Stimulated activated naive CD4-positive, alpha-beta T cell treated with Interleukin-2 at 50 U/mL for 16 hours (primary cell): ENCODE measurements around the gene HBEGF.

Source experiments
- DNase-seq: peaks from one replicate; lab custom pipeline; 2025; lab: John Stamatoyannopoulos, UW

HBEGF gene

GRCh38 chr5:140346348-140347221, at the start of gene HBEGF:
Gene HBEGF (minus strand): TSS chr5:140346603. CDS start chr5:140346328, 275 bp downstream.
- DNase-seq: peak; percentile 49

GRCh38 chr5:140393738-140394137, 47.3 kb upstream of the HBEGF start:
- no peak for DNase-seq

GRCh38 chr5:140391732-140392131, 45.3 kb upstream of the HBEGF start:
- no peak for DNase-seq

GRCh38 chr5:140391312-140391711, 44.9 kb upstream of the HBEGF start:
- DNase-seq: no peak

GRCh38 chr5:140388052-140388451, 41.6 kb upstream of the HBEGF start:
- no peak for DNase-seq

- DNase-seq: no peak
Observed at GRCh38 chr5:140383300-140383699, 36.9 kb upstream of the HBEGF start.

- DNase-seq: no peak
Observed at GRCh38 chr5:140382866-140383265, 36.5 kb upstream of the HBEGF start.

GRCh38 chr5:140381972-140382371, 35.6 kb upstream of the HBEGF start:
- DNase-seq: no peak

- DNase-seq: no peak
Observed at GRCh38 chr5:140381351-140381750, 34.9 kb upstream of the HBEGF start.

- DNase-seq: peak; percentile 14
Observed at GRCh38 chr5:140372971-140373487, 26.6 kb upstream of the HBEGF start.

GRCh38 chr5:140371356-140372151, 25.2 kb upstream of the HBEGF start:
- DNase-seq: no peak

GRCh38 chr5:140367256-140368013, 21.0 kb upstream of the HBEGF start:
- no peak for DNase-seq

GRCh38 chr5:140366589-140367255, 20.3 kb upstream of the HBEGF start:
- DNase-seq: no peak

- DNase-seq: no peak
Observed at GRCh38 chr5:140365941-140366340, 19.5 kb upstream of the HBEGF start.

- no peak for DNase-seq
Observed at GRCh38 chr5:140365282-140365681, 18.9 kb upstream of the HBEGF start.

- no peak for DNase-seq
Observed at GRCh38 chr5:140364472-140364765, 18.0 kb upstream of the HBEGF start.

GRCh38 chr5:140363631-140364471, 17.4 kb upstream of the HBEGF start:
- DNase-seq: no peak

- peak; percentile 77 for DNase-seq
Observed at GRCh38 chr5:140362875-140363630, 16.6 kb upstream of the HBEGF start.

- no peak for DNase-seq
Observed at GRCh38 chr5:140362311-140362710, 15.9 kb upstream of the HBEGF start.

GRCh38 chr5:140361901-140362300, 15.5 kb upstream of the HBEGF start:
- no peak for DNase-seq
